ENCODE measurements around the gene ASNS.
"Not testable (repeated sequence)": the region's sequence is repeated elsewhere in the genome, so short reads cannot be mapped to it uniquely, and the experiment has no call there.

DNA sequence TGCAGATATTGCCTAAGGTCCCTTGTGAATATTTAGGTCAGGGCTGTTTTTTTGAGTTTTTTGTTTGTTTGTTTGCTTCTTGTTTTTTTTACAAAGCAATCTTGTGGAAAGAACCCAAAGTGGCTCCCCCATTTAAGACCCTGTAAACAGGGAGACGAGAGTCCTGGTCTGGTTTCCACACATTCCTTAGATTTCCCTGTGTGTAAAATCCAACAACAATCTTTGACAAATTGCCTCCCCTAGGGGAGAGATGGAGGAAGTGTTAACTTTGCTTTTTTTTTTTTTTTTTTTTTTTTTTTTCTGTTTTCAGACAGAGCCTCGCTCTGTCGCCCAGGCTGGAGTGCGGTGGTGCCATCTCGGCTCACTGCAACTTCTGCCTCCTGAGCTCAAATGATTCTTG, 40.1 kb upstream of the ASNS start:
- TF ChIP-seq, protein P1, sequence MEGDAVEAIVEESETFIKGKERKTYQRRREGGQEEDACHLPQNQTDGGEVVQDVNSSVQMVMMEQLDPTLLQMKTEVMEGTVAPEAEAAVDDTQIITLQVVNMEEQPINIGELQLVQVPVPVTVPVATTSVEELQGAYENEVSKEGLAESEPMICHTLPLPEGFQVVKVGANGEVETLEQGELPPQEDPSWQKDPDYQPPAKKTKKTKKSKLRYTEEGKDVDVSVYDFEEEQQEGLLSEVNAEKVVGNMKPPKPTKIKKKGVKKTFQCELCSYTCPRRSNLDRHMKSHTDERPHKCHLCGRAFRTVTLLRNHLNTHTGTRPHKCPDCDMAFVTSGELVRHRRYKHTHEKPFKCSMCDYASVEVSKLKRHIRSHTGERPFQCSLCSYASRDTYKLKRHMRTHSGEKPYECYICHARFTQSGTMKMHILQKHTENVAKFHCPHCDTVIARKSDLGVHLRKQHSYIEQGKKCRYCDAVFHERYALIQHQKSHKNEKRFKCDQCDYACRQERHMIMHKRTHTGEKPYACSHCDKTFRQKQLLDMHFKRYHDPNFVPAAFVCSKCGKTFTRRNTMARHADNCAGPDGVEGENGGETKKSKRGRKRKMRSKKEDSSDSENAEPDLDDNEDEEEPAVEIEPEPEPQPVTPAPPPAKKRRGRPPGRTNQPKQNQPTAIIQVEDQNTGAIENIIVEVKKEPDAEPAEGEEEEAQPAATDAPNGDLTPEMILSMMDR (IDR thresholded peaks at IDR 0.05): not testable (repeated sequence)
- TF ChIP-seq POLR2A (IDR thresholded peaks at IDR 0.05): not testable (repeated sequence)

All from lower leg skin (tissue), 3 donors.